Activated naive CD8-positive, alpha-beta T cell treated with anti-CD3 and anti-CD28 coated beads, Interleukin-2, amount 50 U/mL, for 24 hours (primary cell): Measurements from ENCODE around the gene SORT1.
A peak's percentile ranks its signal among the peaks of the same experiment; 100 is the strongest.
"Not testable (repeated sequence)": the region's sequence is repeated elsewhere in the genome, so short reads cannot be mapped to it uniquely, and the experiment has no call there.

Source experiments
- ATAC-seq: fragments of 150-1000 bp; cut with Tn5 transposase; one replicate; pipeline ENCODE4 v1.10.0; 2021
- DNase-seq: peaks from one replicate; pipeline ENCODE4 v3.0.0; 2021
- H3K27ac Mint-ChIP-seq: one replicate; pipeline ENCODE4 v1.8.0; 2021; ENCODE audit warnings: mild to moderate bottlenecking, mixed read lengths
- H3K27me3 Mint-ChIP-seq: one replicate; pipeline ENCODE4 v1.8.0; 2021; ENCODE audit warnings: mixed read lengths
- H3K36me3 Mint-ChIP-seq: one replicate; pipeline ENCODE4 v1.8.0; 2021; ENCODE audit warnings: low read depth, mixed read lengths
- H3K4me1 Mint-ChIP-seq: one replicate; pipeline ENCODE4 v1.8.0; 2021; ENCODE audit warnings: mixed read lengths
- H3K4me3 Mint-ChIP-seq: one replicate; pipeline ENCODE4 v1.8.0; 2021; ENCODE audit warnings: mild to moderate bottlenecking, moderate library complexity, mixed read lengths
- H3K9me3 Mint-ChIP-seq: one replicate; pipeline ENCODE4 v1.8.0; 2021; ENCODE audit warnings: mixed read lengths

Gene SORT1

DNA sequence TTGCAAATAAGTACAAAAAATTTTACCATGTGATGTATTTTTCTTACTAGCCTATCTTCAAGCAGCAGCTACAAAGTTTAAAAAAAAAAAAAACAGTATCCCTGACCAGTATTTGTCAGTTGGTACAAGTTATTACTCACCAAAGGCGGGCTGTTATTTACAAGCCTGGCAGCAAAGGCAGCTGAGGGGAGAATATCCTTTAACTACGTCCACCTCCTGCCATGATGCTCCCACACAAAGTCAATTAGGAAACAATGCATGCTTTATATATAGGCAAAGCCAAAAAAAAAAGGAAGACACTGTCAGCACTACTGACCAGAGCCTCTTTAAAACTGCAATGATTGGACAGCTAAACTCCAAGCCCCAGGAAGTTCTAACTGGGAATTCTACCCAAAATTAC is 14.8 kb upstream of the SORT1 start:
- DNase-seq (no peak), ATAC-seq (no peak)
- H3K4me3 Mint-ChIP-seq: no peak overlapping the region
- peaks cover 11% of the 10 kb centered on the region for H3K4me1 Mint-ChIP-seq
- H3K27me3 Mint-ChIP-seq: no peaks in the 10 kb centered on the region
- H3K36me3 Mint-ChIP-seq: peaks cover 73% of the 10 kb centered on the region
- no peaks in the 10 kb centered on the region for H3K9me3 Mint-ChIP-seq
- H3K27ac Mint-ChIP-seq: no peak overlapping the region

DNA sequence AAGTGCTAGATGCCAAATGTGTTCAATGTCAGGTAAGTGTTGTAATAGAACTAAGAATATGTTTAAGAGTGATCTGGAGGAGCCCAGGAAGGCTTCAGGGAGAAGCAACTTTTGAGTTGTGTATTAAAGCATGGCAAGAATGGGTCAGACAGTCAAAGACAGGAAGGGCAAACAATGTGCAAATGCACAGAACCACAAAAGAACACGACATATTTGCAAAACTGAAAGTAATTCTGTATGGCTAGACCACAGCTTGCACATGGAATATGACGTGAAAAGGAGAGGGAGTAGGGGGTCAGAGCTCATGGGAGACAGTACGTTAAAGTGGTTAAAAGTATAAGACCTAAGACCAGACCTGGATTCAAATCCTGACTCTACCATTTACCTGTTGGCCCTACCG is 7.1 kb upstream of the SORT1 start:
- ATAC-seq (peak; percentile 71), DNase-seq (no peak)
- Mint-ChIP-seq H3K4me1 (peaks cover 21% of the 10 kb centered on the region), H3K27me3 (no peaks in the 10 kb centered on the region), H3K36me3 (peaks cover 46% of the 10 kb centered on the region), H3K4me3 (no peak overlapping the region), H3K27ac (peak overlapping the region; percentile 72), H3K9me3 (no peaks in the 10 kb centered on the region)

DNA sequence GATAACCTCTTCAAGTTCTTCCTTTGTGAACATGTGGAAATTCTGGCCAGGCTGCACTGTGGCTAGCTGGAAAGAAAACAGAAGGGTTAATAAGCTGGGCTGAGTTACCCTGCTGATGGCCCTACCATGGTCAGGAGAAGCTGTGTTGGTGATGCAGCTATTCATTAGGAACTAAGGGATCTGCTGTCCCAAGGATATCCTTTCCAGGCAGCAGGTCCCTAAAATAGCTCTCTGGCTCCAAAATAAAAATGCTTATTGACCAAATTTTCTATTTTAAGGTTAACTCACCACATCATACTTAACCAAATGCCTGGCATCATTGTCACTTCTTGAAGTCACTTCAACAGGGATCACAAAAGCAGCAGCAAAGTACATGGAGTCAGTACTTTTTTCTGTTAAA is 4.3 kb upstream of the SORT1 start:
- no peaks in the 10 kb centered on the region for H3K9me3 Mint-ChIP-seq
- H3K27me3 Mint-ChIP-seq: peaks cover 2% of the 10 kb centered on the region
- no peak for ATAC-seq
- peaks cover 29% of the 10 kb centered on the region for H3K4me1 Mint-ChIP-seq
- H3K27ac Mint-ChIP-seq: no peak overlapping the region
- no peak overlapping the region for H3K4me3 Mint-ChIP-seq
- H3K36me3 Mint-ChIP-seq: peaks cover 27% of the 10 kb centered on the region
- no peak for DNase-seq

DNA sequence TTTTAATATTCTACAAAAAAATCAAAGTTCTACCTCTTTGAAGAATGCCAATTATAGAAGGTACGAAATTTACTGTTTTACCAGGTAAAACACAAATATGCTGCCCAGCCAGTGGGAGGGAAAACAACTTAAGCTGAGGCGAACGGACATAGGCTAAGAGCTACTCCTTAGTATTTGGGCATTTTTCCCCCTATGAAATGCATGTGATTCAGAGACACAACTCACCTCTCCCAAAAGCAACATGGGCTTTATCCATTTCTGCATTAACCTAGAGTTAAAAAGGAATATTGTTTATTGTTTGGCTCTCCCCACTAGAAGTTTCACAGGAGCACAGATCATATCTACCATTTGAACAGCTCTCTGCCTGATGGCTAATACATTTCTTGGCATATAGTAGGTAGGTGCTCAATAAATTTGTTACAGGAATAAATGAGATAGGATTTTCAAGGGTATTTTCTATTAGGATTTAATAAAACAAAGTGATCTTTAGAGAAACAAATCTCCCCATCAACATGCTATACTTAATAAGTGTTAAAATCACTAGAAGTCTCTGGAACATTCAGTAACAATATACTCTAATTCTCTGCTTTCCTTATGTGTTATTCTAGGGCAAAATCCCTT is 2.4 kb upstream of the SORT1 start:
- Mint-ChIP-seq H3K4me3 (no peak overlapping the region), H3K27ac (no peak overlapping the region), H3K27me3 (peaks cover 20% of the 10 kb centered on the region), H3K36me3 (peaks cover 16% of the 10 kb centered on the region), H3K9me3 (no peaks in the 10 kb centered on the region), H3K4me1 (peaks cover 17% of the 10 kb centered on the region)
- DNase-seq (no peak), ATAC-seq (no peak)

DNA sequence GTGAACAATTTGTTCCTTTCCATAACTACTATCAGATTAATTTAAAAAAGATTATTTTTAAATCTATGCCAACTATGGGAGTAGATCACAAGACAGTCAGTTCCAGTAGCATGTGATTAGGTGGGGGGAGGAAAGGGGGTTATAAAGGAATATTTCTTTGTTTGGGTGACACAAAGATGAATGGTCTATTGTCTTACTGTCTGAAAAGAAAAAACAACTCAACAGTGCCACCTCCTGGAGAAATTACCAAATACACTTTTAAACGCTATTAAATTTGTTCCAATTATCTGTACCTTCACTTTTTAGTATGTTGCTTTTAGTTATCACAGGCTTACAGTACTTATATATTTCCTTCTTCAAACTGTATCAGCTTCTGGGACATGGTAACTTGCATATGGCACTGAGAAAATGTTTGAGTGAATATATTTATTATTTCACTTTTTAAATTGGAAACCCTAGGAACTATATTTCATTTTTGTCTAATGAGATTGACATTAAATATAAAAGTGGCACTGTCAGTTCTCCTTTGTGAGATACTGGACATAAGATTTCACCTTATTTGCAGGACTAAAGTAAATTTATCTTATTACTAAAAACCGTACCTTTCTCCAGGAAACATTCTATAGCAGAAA is 1.7 kb upstream of the SORT1 start:
- no peak for DNase-seq
- H3K4me1 Mint-ChIP-seq: peaks cover 10% of the 10 kb centered on the region
- no peak overlapping the region for H3K4me3 Mint-ChIP-seq
- peaks cover 9% of the 10 kb centered on the region for H3K36me3 Mint-ChIP-seq
- H3K9me3 Mint-ChIP-seq: no peaks in the 10 kb centered on the region
- H3K27me3 Mint-ChIP-seq: peaks cover 27% of the 10 kb centered on the region
- ATAC-seq: no peak
- no peak overlapping the region for H3K27ac Mint-ChIP-seq

DNA sequence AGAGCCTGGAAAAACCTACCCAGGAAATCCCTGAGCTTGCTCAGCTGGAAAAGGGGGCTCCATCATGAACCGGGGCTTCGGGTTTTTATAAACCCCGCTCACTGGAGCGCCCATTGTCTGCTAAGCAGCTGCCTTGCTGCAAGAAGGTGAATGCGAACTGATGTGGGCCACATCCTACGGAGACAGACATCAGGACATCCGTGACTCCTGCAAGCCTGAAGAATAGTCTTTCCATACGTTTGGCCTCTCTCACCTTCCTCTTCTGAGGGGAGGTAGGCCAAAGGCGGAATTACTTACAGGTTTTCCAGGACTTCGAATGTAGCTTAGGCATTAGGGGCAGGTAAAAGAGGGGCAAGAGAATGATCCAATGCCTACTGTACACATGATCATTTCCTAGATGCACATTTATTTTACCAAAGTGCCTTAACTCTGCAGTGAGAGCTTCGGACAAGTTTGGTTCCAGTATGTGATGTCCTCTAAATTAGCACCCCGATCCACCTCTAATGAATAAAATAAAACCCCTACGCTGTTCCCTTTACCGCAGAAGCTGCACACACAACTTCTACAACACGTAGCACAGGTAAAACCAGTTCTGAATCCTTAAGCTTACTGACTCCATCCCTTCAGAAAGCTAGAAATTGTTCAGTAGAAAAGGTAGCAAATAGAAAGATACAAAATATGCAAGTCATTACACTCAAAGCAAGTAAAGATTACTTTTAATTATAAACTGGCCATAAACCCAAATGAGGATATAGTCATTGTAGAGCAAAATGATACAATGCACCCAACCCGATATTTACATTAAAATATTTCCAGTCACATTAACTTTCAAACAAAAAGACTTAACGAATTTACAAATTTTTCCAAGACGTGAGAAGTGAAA is 866 bp upstream of the SORT1 start:
- Mint-ChIP-seq H3K4me3 (peak overlapping the region; percentile 71), H3K27me3 (peaks cover 28% of the 10 kb centered on the region), H3K36me3 (peaks cover 7% of the 10 kb centered on the region), H3K9me3 (no peaks in the 10 kb centered on the region), H3K4me1 (peaks cover 10% of the 10 kb centered on the region), H3K27ac (no peak overlapping the region)
- ATAC-seq (no peak), DNase-seq (no peak)

DNA sequence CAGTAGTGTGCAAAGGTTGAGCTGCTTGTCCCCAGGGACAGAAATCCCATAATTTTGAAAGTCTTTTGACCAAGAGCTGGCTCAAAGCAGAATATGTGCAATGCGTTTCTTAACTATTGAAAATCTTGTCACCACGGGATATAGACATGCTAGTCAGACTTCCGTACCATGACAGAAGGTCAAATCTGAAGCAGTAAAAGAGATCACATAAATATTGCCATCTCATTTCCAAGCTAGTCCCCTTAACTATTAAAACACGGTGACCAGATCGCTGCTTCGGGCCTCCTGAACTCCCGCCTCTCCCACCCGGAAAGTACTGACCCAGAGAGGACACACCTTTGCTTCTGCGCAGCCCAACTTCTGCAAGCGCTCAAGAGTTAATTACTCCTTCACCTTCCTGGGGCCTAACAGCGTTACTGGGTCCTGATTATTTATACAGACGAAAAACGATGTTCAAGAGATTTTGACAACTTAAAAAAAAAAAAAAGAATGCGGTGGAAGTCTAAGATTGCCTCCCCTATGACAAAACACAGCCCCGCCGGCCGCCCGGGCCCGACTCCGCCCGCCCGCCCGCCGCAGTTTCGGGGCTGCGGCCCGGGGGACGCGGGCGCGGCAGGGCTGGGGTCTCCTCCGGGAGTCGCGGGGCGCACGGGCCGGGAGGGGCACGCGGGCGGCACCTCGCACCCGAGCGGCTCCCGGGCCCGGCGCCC is 692 bp downstream of the SORT1 start:
- Mint-ChIP-seq H3K27ac (no peak overlapping the region), H3K27me3 (peaks cover 37% of the 10 kb centered on the region), H3K36me3 (no peaks in the 10 kb centered on the region), H3K4me3 (peak overlapping the region; percentile 79), H3K4me1 (peaks cover 10% of the 10 kb centered on the region), H3K9me3 (no peaks in the 10 kb centered on the region)
- no peak for DNase-seq
- ATAC-seq: no peak

DNA sequence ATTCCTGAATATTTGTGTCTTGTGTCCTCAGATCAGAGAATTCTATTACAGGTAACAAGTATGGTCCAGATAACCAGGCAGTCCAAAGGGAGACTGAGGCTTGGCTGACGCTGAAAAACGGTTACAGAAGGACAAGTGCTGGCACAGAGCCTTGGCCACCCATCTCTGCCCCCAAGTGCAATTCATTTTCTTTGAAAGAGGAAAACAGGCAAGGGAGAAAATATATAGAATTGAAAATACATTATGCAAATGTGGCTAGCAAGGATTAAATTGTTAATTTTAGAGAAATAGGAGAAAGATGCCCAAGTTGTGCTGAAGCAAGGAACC is 1.2 kb downstream of the SORT1 start:
- H3K4me3 Mint-ChIP-seq: peak overlapping the region; percentile 79
- no peak overlapping the region for H3K27ac Mint-ChIP-seq
- peaks cover 39% of the 10 kb centered on the region for H3K27me3 Mint-ChIP-seq
- DNase-seq: no peak
- peaks cover 13% of the 10 kb centered on the region for H3K4me1 Mint-ChIP-seq
- no peaks in the 10 kb centered on the region for H3K36me3 Mint-ChIP-seq
- no peak for ATAC-seq
- no peaks in the 10 kb centered on the region for H3K9me3 Mint-ChIP-seq

DNA sequence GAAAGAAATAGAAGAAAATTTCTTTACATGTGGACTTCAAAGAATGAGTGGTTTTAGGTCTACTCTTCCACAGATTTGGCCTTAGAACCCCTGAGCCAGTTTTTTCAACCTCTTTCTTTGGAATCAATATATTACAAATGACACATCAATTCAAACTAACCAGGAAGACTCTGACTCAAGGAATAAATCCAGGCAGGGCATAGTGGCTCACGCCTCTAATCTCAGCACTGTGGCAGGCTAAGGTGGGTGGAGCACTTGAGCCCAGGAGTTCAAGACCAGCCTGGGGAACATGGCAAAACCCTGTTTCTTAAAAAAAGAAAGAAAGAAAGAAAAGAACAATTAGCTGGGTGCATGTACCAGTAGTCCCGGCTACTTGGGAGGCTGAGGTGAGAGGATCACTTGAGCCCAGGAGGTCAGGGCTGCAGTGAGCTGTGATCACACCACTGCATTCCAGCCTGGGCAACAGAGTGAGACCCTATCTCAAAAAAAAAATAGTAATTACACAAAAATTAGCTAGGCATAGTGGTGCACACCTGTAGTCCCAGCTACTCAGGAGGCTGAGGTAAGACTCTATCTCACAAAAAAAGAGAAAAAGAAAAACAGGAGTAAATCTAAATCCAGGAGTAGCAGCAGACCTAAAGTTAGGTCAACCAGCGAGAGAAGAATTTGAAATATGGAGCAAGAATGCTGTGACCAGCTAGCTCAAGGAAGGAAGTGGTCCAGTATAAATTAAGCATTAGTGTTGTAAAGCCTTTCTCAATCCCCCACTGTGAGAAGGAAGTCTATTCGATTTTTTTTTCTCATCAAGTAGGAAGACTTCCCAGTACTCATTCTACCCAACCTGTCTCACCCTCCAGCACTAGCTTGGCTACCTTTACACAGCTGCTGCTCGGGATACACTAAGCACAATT is 1.9 kb downstream of the SORT1 start:
- H3K4me3 Mint-ChIP-seq: no peak overlapping the region
- no peak for ATAC-seq
- H3K27me3 Mint-ChIP-seq: peaks cover 39% of the 10 kb centered on the region
- no peaks in the 10 kb centered on the region for H3K9me3 Mint-ChIP-seq
- no peaks in the 10 kb centered on the region for H3K36me3 Mint-ChIP-seq
- no peak overlapping the region for H3K27ac Mint-ChIP-seq
- DNase-seq: no peak
- peaks cover 15% of the 10 kb centered on the region for H3K4me1 Mint-ChIP-seq

DNA sequence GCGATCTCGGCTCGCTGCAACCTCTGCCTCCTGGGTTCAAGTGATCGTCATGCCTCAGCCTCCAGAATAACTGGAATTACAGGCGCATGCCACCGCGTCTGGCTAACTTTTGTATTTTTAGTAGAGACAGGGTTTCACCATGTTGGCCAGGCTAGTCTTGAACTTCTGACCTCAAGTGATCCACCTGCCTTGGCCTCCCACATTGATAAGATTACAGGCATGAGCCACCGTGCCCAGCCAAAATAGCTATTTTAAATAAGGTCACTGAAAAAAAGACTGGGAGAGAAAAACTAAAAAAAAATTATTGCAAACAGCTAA is 2.5 kb downstream of the SORT1 start:
- not testable (repeated sequence) for ATAC-seq, DNase-seq, H3K4me3 Mint-ChIP-seq, H3K36me3 Mint-ChIP-seq, H3K9me3 Mint-ChIP-seq, H3K27ac Mint-ChIP-seq
- Mint-ChIP-seq H3K27me3 (peaks cover 42% of the 10 kb centered on the region), H3K4me1 (peaks cover 15% of the 10 kb centered on the region)

DNA sequence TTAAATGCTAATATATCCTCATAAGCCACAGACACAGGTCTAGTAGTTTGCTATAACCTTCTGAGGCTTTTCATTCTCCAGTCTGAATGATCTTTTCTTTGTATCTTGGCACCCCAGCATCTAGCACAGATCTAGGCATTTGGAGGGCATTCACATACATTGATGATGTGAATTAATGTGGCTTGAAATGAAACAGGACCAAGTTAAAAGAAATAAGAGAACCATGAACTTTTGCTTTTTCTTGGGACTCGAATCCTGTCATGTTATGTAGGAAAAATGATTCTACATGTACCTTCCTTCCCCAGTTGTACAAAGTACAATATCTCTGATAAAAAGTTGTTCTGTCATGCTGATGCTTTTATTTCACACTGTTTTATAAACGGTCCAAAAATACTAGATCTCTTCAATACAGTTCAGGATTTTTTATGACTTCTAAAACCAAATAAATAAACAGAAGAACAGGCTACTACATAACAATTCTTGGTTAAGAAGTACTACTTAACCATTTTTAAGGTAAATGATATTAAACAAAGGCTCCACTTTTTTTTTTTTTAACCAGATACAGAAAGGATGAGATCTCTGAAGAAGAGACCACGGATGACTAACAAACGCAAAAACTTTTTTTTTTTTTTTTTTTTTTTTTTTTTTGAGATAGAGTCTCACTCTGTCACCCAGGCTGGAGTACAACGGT is 3.0 kb downstream of the SORT1 start:
- no peak overlapping the region for H3K27ac Mint-ChIP-seq
- no peaks in the 10 kb centered on the region for H3K36me3 Mint-ChIP-seq
- ATAC-seq: no peak
- H3K4me3 Mint-ChIP-seq: no peak overlapping the region
- H3K4me1 Mint-ChIP-seq: peaks cover 18% of the 10 kb centered on the region
- no peak for DNase-seq
- no peaks in the 10 kb centered on the region for H3K9me3 Mint-ChIP-seq
- H3K27me3 Mint-ChIP-seq: peaks cover 45% of the 10 kb centered on the region

DNA sequence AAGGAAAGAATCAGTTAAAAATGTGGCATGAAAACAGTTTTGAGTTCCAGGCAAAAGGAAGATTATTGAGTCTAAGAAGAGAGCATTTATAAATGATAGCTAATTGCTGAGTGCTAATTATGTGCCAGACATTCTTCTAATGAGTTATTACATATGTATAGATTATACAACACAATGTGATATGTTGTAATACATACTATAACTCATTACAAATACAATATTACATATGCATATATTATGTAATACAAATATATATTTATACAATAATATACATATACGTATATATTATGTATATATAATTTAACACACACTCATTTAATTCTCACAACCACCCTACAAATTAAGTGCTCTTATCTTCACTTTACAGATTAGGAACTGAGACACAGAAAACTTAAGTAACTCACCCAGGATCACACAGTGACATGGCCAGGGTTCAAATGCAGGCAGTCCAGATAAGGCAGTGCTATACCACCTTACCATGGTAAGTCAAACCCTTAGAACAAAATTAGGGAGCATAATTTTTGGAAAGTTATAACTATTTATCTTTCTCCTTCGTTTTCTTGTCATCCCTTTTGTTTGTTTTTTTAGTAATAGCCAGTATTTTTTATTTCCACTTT is 4.0 kb downstream of the SORT1 start:
- Mint-ChIP-seq H3K9me3 (no peaks in the 10 kb centered on the region), H3K27ac (no peak overlapping the region), H3K4me1 (peaks cover 18% of the 10 kb centered on the region), H3K36me3 (no peaks in the 10 kb centered on the region), H3K4me3 (no peak overlapping the region), H3K27me3 (peaks cover 48% of the 10 kb centered on the region)
- DNase-seq (no peak), ATAC-seq (no peak)
